GM23338 (cell line): Measurements from ENCODE around the gene EML4. TPM values are rescaled to one million over a fixed set of nuclear protein-coding genes. Genes with fewer than 3 reads are reported as not detected.

ENCODE experiments used
- ATAC-seq: fragments of 200-7000 bp; cut with Tn5 transposase; 3 replicates; pipeline ENCODE4 v1.9.1; 2020
- DNase-seq: peaks from one replicate; pipeline ENCODE4 v3.0.0-alpha.2; 2015; ENCODE audit warnings: low spot score
- H2AFZ ChIP-seq: fragments of 200-600 bp; sonication (generic); 2 replicates; pipeline ENCODE4 v1.8.0; 2016; ENCODE audit warnings: antibody characterized with exemption, mild to moderate bottlenecking, moderate library complexity
- H3F3A ChIP-seq: fragments of 200-600 bp; sonication (generic); replicated peaks from 2 replicates; pipeline ENCODE4 v1.8.0; 2017; ENCODE audit warnings: antibody characterized with exemption, mixed run types, low read depth
- H3K27ac ChIP-seq: fragments of 200-600 bp; sonication (generic); 2 replicates; pipeline ENCODE4 v1.6.1; 2016; ENCODE audit warnings: low read depth
- H3K27me3 ChIP-seq: fragments of 200-600 bp; sonication (generic); 2 replicates; pipeline ENCODE4 v1.8.0; 2016; ENCODE audit warnings: mild to moderate bottlenecking, mixed run types, moderate library complexity; ENCODE audit not compliant: insufficient read depth
- H3K36me3 ChIP-seq: fragments of 200-600 bp; sonication (generic); 2 replicates; pipeline ENCODE4 v1.8.0; 2016; ENCODE audit warnings: mild to moderate bottlenecking; ENCODE audit not compliant: insufficient read depth
- H3K4me1 ChIP-seq: fragments of 200-600 bp; sonication (generic); 2 replicates; pipeline ENCODE4 v1.8.0; 2016; ENCODE audit warnings: mild to moderate bottlenecking, moderate library complexity; ENCODE audit not compliant: insufficient read depth
- H3K4me2 ChIP-seq: fragments of 200-600 bp; sonication (generic); 2 replicates; pipeline ENCODE4 v1.7.1; 2017; ENCODE audit warnings: mixed run types
- H3K4me3 ChIP-seq: fragments of 200-600 bp; sonication (generic); 2 replicates; pipeline ENCODE4 v1.6.1; 2016; ENCODE audit warnings: mixed run types
- H3K79me2 ChIP-seq: fragments of 200-600 bp; sonication (generic); replicated peaks from 2 replicates; pipeline ENCODE4 v1.8.0; 2017; ENCODE audit warnings: mild to moderate bottlenecking; ENCODE audit not compliant: insufficient read depth
- H3K9me2 ChIP-seq: fragments of 200-600 bp; sonication (generic); 2 replicates; pipeline ENCODE4 v1.8.0; 2017; ENCODE audit not compliant: insufficient read depth
- H4K20me1 ChIP-seq: fragments of 200-600 bp; sonication (generic); replicated peaks from 2 replicates; pipeline ENCODE4 v1.8.0; 2017; ENCODE audit warnings: mild to moderate bottlenecking; ENCODE audit not compliant: insufficient read depth
- H3K27ac Mint-ChIP-seq: 2 replicates; pipeline ENCODE4 v1.8.0; 2020; ENCODE audit warnings: inconsistent platforms, mild to moderate bottlenecking, moderate library complexity, mixed read lengths
- H3K27me3 Mint-ChIP-seq: 3 replicates; pipeline ENCODE4 v1.8.0; 2022; ENCODE audit warnings: low read depth, mild to moderate bottlenecking, moderate library complexity, mixed read lengths, inconsistent platforms; ENCODE audit not compliant: insufficient read depth, poor library complexity
- H3K36me3 Mint-ChIP-seq: 3 replicates; pipeline ENCODE4 v1.8.0; 2021; ENCODE audit warnings: low read depth, mild to moderate bottlenecking, inconsistent platforms, moderate library complexity, mixed read lengths
- H3K4me1 Mint-ChIP-seq: 3 replicates; pipeline ENCODE4 v1.8.0; 2020; ENCODE audit warnings: mild to moderate bottlenecking, inconsistent platforms, mixed read lengths
- H3K4me3 Mint-ChIP-seq: 3 replicates; pipeline ENCODE4 v1.8.0; 2021; ENCODE audit warnings: moderate library complexity, mild to moderate bottlenecking, inconsistent platforms, mixed read lengths
- H3K9me3 Mint-ChIP-seq: 3 replicates; pipeline ENCODE4 v1.8.0; 2020; ENCODE audit warnings: moderate library complexity, mild to moderate bottlenecking, inconsistent platforms, mixed read lengths
- EZH2 ChIP-seq: fragments of 200-600 bp; sonication (generic); IDR thresholded peaks from one replicate; pipeline ENCODE4 v1.8.0; 2017; ENCODE audit warnings: antibody characterized with exemption, mild to moderate bottlenecking, low read depth; ENCODE audit not compliant: unreplicated experiment
- EZH2phosphoT487 ChIP-seq: fragments of 200-600 bp; sonication (generic); IDR thresholded peaks from one replicate; pipeline ENCODE4 v1.8.1; 2018; ENCODE audit warnings: antibody characterized with exemption; ENCODE audit not compliant: unreplicated experiment
- JUNB ChIP-seq: IDR thresholded peaks from one replicate; pipeline ENCODE4 v1.6.1; 2016; ENCODE audit warnings: antibody characterized with exemption; ENCODE audit not compliant: unreplicated experiment
- ZNF114 ChIP-seq: fragments of 250-450 bp; sonication (Bioruptor Pico); IDR thresholded peaks from 2 replicates; pipeline ENCODE4 v1.5.0; 2020; ENCODE audit warnings: mild to moderate bottlenecking, moderate library complexity
- ZNF331 ChIP-seq: fragments of 250-450 bp; sonication (Bioruptor Pico); IDR thresholded peaks from 2 replicates; pipeline ENCODE4 v1.5.0; 2020; ENCODE audit warnings: low read depth, mild to moderate bottlenecking, moderate library complexity
- polyA plus RNA-seq: library from polyadenylated mRNA; unstranded; fragments of >200 nt; fragmentation: Nextera tagmentation; extraction: Ambion mirVana; gene quantifications from 2 replicates; pipeline ENCODE4 v1.2.1, GENCODE V29; 2016
- total RNA-seq: library from RNA; depleted of rRNA; stranded (reverse); fragments of >200 nt; shearing (Covaris generic); gene quantifications from 2 replicates; pipeline ENCODE4 v1.2.3, GENCODE V29; 2014
- TF ChIP-seq, protein P1 (sequence below): fragments of 250-450 bp; sonication (Bioruptor Pico); IDR thresholded peaks from 2 replicates; pipeline ENCODE4 v1.5.0; 2020; ENCODE audit warnings: mild to moderate bottlenecking, moderate library complexity

Gene EML4
- total and polyA plus RNA-seq, 2 experiments from 2014 or later, result 65.3 to 115 TPM

DNA sequence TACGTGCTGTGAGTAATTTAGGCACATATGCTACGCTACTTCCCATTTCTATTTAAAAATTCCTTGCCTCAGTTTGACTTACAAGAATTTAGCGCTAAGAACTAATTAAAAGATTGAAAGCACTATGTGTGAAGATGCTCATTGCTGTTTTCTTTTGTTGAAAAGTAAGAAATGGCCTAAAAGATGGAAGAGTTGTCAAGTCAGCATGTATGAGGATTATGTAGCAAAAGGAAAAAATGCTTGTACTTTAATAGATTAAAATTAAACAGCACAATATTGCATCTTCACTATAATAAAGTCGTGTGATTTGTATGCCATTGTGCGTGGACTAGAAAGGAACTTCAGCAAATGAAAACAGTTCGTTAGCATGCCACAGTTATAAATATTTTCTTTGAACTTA lies 114.9 kb downstream of the EML4 start (continued):
- TF ChIP-seq, protein P1, sequence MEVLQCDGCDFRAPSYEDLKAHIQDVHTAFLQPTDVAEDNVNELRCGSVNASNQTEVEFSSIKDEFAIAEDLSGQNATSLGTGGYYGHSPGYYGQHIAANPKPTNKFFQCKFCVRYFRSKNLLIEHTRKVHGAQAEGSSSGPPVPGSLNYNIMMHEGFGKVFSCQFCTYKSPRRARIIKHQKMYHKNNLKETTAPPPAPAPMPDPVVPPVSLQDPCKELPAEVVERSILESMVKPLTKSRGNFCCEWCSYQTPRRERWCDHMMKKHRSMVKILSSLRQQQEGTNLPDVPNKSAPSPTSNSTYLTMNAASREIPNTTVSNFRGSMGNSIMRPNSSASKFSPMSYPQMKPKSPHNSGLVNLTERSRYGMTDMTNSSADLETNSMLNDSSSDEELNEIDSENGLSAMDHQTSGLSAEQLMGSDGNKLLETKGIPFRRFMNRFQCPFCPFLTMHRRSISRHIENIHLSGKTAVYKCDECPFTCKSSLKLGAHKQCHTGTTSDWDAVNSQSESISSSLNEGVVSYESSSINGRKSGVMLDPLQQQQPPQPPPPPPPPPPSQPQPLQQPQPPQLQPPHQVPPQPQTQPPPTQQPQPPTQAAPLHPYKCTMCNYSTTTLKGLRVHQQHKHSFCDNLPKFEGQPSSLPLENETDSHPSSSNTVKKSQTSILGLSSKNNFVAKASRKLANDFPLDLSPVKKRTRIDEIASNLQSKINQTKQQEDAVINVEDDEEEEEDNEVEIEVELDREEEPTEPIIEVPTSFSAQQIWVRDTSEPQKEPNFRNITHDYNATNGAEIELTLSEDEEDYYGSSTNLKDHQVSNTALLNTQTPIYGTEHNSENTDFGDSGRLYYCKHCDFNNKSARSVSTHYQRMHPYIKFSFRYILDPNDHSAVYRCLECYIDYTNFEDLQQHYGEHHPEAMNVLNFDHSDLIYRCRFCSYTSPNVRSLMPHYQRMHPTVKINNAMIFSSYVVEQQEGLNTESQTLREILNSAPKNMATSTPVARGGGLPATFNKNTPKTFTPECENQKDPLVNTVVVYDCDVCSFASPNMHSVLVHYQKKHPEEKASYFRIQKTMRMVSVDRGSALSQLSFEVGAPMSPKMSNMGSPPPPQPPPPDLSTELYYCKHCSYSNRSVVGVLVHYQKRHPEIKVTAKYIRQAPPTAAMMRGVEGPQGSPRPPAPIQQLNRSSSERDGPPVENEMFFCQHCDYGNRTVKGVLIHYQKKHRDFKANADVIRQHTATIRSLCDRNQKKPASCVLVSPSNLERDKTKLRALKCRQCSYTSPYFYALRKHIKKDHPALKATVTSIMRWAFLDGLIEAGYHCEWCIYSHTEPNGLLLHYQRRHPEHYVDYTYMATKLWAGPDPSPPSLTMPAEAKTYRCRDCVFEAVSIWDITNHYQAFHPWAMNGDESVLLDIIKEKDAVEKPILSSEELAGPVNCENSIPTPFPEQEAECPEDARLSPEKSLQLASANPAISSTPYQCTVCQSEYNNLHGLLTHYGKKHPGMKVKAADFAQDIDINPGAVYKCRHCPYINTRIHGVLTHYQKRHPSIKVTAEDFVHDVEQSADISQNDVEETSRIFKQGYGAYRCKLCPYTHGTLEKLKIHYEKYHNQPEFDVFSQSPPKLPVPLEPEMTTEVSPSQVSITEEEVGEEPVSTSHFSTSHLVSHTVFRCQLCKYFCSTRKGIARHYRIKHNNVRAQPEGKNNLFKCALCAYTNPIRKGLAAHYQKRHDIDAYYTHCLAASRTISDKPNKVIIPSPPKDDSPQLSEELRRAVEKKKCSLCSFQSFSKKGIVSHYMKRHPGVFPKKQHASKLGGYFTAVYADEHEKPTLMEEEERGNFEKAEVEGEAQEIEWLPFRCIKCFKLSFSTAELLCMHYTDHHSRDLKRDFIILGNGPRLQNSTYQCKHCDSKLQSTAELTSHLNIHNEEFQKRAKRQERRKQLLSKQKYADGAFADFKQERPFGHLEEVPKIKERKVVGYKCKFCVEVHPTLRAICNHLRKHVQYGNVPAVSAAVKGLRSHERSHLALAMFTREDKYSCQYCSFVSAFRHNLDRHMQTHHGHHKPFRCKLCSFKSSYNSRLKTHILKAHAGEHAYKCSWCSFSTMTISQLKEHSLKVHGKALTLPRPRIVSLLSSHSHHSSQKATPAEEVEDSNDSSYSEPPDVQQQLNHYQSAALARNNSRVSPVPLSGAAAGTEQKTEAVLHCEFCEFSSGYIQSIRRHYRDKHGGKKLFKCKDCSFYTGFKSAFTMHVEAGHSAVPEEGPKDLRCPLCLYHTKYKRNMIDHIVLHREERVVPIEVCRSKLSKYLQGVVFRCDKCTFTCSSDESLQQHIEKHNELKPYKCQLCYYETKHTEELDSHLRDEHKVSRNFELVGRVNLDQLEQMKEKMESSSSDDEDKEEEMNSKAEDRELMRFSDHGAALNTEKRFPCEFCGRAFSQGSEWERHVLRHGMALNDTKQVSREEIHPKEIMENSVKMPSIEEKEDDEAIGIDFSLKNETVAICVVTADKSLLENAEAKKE (CRISPR knock-in tag), result no peak
- no peak for TF ChIP-seq EZH2phosphoT487
- TF ChIP-seq EZH2, result no peak

DNA sequence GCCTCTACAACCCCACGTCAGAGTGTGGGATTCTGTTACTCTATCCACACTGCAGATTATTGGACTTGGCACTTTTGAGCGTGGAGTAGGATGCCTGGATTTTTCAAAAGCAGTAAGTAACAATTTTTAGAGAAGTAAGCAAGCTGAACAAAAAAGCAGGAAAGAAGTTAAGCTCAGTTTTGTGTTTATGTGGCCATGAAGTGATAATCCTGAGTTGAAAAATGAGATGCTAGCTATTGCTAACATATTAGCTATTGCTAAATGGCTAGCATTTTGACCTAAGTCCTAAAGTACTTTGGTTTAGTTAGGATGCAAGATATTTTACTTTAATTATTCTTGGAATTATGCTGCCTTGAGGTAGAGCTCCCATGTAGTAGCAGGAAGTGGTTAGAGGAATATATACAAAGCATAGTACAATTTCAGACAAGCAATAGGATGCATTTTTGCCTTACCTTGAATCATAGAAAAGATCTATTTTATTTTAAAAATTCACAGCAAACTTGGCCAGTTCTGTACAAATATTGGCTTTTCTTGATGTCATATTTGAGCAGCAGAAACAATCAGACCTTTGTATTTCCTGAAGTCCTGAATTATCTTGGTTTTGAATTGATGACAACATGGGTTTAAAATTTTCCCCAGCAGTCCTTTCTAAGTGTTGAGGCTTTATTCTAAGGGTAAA lies 117.3 kb downstream of the EML4 start:
- Histone ChIP-seq H3K27ac (no peak overlapping the region), H3K4me2 (no peak overlapping the region), H4K20me1 (no peaks in the 10 kb centered on the region; the same call in 1 of the 2 replicates), H3K36me3 (no peaks in the 10 kb centered on the region; the same call in 1 of the 2 replicates), H3K4me1 (no peaks in the 10 kb centered on the region), H3K4me3 (no peak overlapping the region), H3K79me2 (no peaks in the 10 kb centered on the region), H3K9me2 (no peaks in the 10 kb centered on the region), H3K27me3 (no peaks in the 10 kb centered on the region), H2AFZ (no peak overlapping the region), H3F3A (no peaks in the 10 kb centered on the region)
- H3K9me3 Mint-ChIP-seq, result no peaks in the 10 kb centered on the region
- no peaks in the 10 kb centered on the region for H3K27me3 Mint-ChIP-seq
- H3K27ac Mint-ChIP-seq, result no peak overlapping the region
- DNase-seq (no peak), ATAC-seq (no peak)
- peaks cover 29% of the 10 kb centered on the region for H3K36me3 Mint-ChIP-seq
- H3K4me3 Mint-ChIP-seq, result no peak overlapping the region
- peaks cover 4% of the 10 kb centered on the region; the same call in 1 of the 3 replicates for H3K4me1 Mint-ChIP-seq
- no peak for TF ChIP-seq JUNB
- no peak for TF ChIP-seq ZNF114
- TF ChIP-seq, protein P1 (CRISPR knock-in tag), result no peak
- TF ChIP-seq EZH2phosphoT487, result no peak
- no peak for TF ChIP-seq ZNF331 (CRISPR knock-in tag)
